Effector memory CD8-positive, alpha-beta T cell (primary cell): ENCODE results near the gene CACNA1D.
"Not testable (repeated sequence)": the region's sequence is repeated elsewhere in the genome, so short reads cannot be mapped to it uniquely, and the experiment has no call there.

Experiments
- ATAC-seq: fragments of 150-1000 bp; cut with Tn5 transposase; replicated peaks from 2 replicates; pipeline ENCODE4 v1.10.0; 2021; ENCODE audit warnings: mild to moderate bottlenecking, moderate library complexity
- DNase-seq, 3 experiments: peaks; one replicate each; pipeline ENCODE4 v3.0.0; 2021
- H3K27ac Mint-ChIP-seq, 2 donors: one replicate each; pipeline ENCODE4 v1.8.0; 2022; ENCODE audit warnings: mild to moderate bottlenecking in 2 of 2, mixed read lengths in 2 of 2, moderate library complexity in 2 of 2
- H3K27me3 Mint-ChIP-seq, 2 donors: one replicate each; pipeline ENCODE4 v1.8.0; 2022; ENCODE audit warnings: mixed read lengths in 2 of 2
- H3K36me3 Mint-ChIP-seq: one replicate; pipeline ENCODE4 v1.8.0; 2022; ENCODE audit warnings: mild to moderate bottlenecking, moderate library complexity, mixed read lengths; ENCODE audit not compliant: insufficient read depth
- H3K4me1 Mint-ChIP-seq, 2 donors: one replicate each; pipeline ENCODE4 v1.8.0; 2022; ENCODE audit warnings: low read depth in 2 of 2, mixed read lengths in 2 of 2
- H3K4me3 Mint-ChIP-seq, 2 donors: one replicate each; pipeline ENCODE4 v1.8.0; 2022; ENCODE audit warnings: mild to moderate bottlenecking in 2 of 2, mixed read lengths in 2 of 2, moderate library complexity in 2 of 2
- H3K9me3 Mint-ChIP-seq, 2 donors: one replicate each; pipeline ENCODE4 v1.8.0; 2022; ENCODE audit warnings: mixed read lengths in 2 of 2
- total RNA-seq, 9 experiments: gene quantifications; one replicate each; lab custom pipeline; 2026; lab: John Stamatoyannopoulos, UW

Gene CACNA1D
- total RNA-seq = 0 to 4.9 (median 0.29) reads per million in 9 experiments

DNA sequence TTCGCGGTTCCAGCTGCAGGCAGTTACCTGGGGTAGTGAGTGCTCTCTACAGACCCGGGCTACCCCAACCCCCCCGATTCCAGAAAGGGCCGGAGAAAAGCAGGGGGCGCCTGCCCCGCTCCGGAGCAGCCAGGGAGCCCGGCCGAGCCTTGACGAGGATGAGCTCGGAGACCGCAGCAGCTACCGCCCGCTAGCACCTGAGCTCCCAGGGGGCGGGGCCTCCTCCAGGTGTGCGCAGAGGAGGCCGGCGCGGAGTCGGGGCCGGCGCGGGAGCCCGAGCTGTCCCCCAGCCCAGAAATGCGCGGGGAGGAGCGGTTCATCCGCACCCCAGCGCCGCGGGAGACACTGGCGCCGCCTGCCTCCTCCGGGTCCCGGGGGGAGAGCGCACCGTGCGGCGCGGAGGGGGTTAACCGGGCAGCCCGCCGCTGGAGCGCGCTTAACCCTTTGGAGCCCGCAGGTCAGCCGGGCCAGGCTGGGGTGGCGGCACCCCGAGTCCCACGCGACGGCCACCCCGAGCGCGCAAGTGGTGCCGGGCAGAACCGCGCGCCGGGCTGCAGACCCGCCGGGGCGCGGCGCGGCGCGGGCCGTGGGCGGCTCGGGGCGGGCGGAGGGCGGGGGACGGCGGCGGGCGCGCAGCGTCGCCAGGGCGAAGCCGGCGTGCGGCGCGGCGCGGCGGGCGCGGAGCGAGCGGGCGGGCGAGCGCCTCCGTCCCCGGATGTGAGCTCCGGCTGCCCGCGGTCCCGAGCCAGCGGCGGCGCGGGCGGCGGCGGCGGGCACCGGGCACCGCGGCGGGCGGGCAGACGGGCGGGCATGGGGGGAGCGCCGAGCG is at the start of gene CACNA1D:
Gene CACNA1D (plus strand): TSS at position 649 of the 829 bp plus-strand sequence. CDS start 556 bp downstream, outside the sequence.
- no peaks in the 10 kb centered on the region for H3K36me3 Mint-ChIP-seq
- peaks cover 63 to 84% of the 10 kb centered on the region in 2 donors for H3K27me3 Mint-ChIP-seq
- ATAC-seq = peak; percentile 33
- DNase-seq = no peak
- H3K4me3 Mint-ChIP-seq = peak within 1 kb of the TSS; percentile 67 to 68
- no peaks in the 10 kb centered on the region for H3K9me3 Mint-ChIP-seq
- peaks cover 0 to 5% of the 10 kb centered on the region in 2 donors for H3K4me1 Mint-ChIP-seq
- no peak within 1 kb of the TSS for H3K27ac Mint-ChIP-seq

DNA sequence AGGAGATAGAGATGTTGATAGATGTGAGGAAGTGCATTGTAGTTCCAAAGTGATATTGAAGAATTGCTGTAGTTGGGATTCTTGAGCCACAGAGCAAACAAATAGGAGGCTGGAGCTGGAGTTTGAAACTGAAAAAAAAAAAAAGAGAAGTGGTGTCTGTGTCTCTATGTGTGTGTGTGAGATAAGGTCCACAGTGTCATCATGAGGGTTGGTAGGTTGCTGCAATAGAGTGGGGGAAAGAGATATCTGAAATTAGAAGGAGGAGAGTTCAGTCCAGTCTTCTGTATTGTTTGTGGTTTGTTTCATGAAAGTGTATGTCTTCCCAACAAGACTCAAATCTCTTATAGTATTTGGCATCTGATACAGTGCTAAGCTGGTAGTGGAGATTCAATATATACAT is 37.3 kb upstream of the CACNA1D start:
- Mint-ChIP-seq H3K4me1 (no peaks in the 10 kb centered on the region), H3K4me3 (no peak overlapping the region), H3K36me3 (no peaks in the 10 kb centered on the region), H3K9me3 (no peaks in the 10 kb centered on the region), H3K27ac (no peak overlapping the region), H3K27me3 (peaks cover 7 to 14% of the 10 kb centered on the region in 2 donors)
- no peak for ATAC-seq
- no peak for DNase-seq

DNA sequence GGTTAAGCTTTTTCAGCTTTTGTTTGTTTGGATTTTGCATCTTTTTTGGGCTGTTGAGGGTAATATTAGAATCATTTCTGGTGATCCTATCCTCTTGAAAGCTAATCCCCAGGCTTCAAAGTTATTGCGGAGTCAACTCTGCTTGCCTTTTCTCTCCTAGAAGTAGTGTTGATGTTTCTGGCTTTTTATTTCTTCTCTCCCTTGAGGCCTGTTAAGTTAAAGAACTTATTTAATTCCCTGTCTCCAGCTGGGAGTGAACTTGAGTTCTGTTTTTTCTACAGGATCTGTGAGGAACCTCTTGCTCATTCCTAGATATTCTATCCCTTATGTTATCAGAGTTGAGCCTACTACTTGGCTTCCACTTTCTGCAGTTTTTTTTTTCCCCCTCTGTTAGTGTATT is 34.1 kb upstream of the CACNA1D start:
- Mint-ChIP-seq H3K27ac (no peak overlapping the region), H3K4me1 (no peaks in the 10 kb centered on the region), H3K4me3 (no peak overlapping the region), H3K36me3 (no peaks in the 10 kb centered on the region), H3K27me3 (peaks cover 30 to 42% of the 10 kb centered on the region in 2 donors), H3K9me3 (peaks cover 0 to 1% of the 10 kb centered on the region in 2 donors)
- no peak for ATAC-seq
- DNase-seq = no peak

DNA sequence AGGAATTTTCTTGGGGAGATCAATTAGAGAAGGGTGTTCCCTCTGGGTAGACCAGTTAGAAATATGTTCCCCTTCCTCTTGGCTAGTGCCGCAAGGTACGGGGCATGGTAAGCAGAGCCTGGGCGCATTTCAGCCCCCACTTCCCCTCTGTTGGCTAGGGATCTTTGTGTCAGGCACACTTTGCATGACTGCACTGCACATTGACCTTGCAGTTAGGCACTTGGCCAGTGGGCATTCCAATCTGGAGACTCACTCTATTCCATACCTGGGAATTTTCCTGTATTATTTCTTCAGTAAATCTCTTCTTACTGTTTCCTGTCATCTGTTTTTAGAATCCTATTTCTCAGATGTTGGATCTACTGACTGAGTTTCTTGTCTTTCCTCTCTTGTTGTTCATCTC is 30.0 kb upstream of the CACNA1D start:
- Mint-ChIP-seq H3K4me1 (no peaks in the 10 kb centered on the region), H3K4me3 (no peak overlapping the region), H3K9me3 (peaks cover 0 to 1% of the 10 kb centered on the region in 2 donors), H3K36me3 (no peaks in the 10 kb centered on the region), H3K27me3 (peaks cover 39 to 48% of the 10 kb centered on the region in 2 donors), H3K27ac (no peak overlapping the region)
- ATAC-seq (no peak), DNase-seq (no peak)

DNA sequence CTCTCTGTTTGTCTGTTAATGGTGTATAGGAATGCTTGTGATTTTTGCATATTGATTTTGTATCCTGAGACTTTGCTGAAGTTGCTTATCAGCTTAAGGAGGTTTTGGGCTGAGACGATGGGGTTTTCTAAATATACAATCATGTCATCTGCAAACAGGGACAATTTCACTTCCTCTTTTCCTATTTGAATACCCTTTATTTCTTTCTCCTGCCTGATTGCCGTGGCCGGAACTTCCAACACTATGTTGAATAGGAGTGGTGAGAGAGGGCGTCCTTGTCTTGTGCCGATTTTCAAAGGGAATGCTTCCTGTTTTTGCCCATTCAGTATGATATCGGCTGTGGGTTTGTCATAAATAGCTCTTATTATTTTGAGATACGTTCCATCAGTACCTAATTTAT is 24.7 kb upstream of the CACNA1D start:
- peaks cover 49 to 61% of the 10 kb centered on the region in 2 donors for H3K27me3 Mint-ChIP-seq
- not testable (repeated sequence) for DNase-seq, H3K27ac Mint-ChIP-seq, ATAC-seq, H3K4me3 Mint-ChIP-seq, H3K4me1 Mint-ChIP-seq, H3K9me3 Mint-ChIP-seq, H3K36me3 Mint-ChIP-seq

DNA sequence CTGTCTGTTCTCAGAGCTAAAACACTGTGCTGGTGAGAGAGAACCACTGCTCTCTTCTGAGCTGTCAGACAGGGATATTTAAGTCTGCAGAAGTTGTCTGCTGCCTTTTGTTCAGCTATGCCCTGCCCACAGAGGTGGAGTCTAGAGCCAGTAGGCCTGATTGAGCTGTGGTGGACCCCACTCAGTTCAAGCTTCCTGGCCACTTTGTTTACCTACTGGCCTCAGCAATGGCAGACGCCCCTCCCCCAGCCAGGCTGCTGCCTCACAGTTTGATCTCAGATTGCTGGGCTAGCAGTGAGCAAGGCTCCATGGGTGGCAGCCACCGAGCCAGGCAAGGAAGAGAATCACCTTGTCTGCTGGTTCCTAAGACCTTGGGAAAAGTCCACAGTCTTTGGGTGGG is 21.0 kb upstream of the CACNA1D start:
- no peak overlapping the region for H3K4me3 Mint-ChIP-seq

DNA sequence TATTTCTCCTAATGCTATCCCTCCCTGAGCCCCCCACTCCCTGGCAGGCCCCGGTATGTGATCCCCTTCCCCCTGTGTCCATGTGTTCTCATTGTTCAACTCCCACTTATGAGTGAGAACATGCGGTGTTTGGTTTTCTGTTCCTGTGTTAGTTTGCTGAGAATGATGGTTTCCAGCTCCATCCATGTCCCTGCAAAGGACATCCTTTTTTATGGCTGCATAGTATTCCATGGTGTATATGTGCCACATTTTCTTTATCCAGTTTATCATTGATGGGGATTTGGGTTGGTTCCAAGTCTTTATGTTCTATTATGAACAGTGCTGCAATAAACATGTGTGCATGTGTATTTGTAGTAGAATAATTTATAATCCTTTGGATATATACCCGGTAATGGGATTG is 18.0 kb upstream of the CACNA1D start:
- H3K4me3 Mint-ChIP-seq, H3K36me3 Mint-ChIP-seq, DNase-seq, ATAC-seq, H3K4me1 Mint-ChIP-seq, H3K9me3 Mint-ChIP-seq, H3K27ac Mint-ChIP-seq: not testable (repeated sequence)
- H3K27me3 Mint-ChIP-seq = peaks cover 52 to 80% of the 10 kb centered on the region in 2 donors

More for the DNA sequence above, 21.0 kb upstream of the CACNA1D start:
- DNase-seq (no peak), ATAC-seq (no peak)
- peaks cover 54 to 74% of the 10 kb centered on the region in 2 donors for H3K27me3 Mint-ChIP-seq
- no peaks in the 10 kb centered on the region for H3K9me3 Mint-ChIP-seq
- no peak overlapping the region for H3K27ac Mint-ChIP-seq
- no peaks in the 10 kb centered on the region for H3K36me3 Mint-ChIP-seq
- no peaks in the 10 kb centered on the region for H3K4me1 Mint-ChIP-seq

DNA sequence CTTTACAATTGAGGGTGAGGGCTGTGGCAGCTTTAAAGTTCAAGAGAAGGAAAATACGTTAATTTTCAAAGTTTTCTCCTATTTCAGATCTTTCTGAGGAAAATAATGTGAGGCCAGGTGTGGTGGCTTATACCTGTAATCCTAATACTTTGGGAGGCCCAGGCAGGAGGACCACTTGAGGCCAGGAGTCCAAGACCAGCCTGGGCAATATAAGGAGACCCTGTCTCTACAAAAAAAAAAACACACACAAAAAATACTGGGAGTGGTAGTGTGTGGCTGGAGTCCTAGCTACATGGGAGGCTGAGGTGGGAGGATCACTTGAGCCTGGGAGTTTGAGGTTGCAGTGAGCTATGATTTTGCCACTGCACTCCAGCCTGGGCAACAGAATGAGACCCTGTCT is 16.7 kb upstream of the CACNA1D start:
- not testable (repeated sequence) for H3K4me1 Mint-ChIP-seq, H3K9me3 Mint-ChIP-seq, DNase-seq, H3K27ac Mint-ChIP-seq, H3K4me3 Mint-ChIP-seq, H3K36me3 Mint-ChIP-seq, ATAC-seq
- peaks cover 50 to 79% of the 10 kb centered on the region in 2 donors for H3K27me3 Mint-ChIP-seq

DNA sequence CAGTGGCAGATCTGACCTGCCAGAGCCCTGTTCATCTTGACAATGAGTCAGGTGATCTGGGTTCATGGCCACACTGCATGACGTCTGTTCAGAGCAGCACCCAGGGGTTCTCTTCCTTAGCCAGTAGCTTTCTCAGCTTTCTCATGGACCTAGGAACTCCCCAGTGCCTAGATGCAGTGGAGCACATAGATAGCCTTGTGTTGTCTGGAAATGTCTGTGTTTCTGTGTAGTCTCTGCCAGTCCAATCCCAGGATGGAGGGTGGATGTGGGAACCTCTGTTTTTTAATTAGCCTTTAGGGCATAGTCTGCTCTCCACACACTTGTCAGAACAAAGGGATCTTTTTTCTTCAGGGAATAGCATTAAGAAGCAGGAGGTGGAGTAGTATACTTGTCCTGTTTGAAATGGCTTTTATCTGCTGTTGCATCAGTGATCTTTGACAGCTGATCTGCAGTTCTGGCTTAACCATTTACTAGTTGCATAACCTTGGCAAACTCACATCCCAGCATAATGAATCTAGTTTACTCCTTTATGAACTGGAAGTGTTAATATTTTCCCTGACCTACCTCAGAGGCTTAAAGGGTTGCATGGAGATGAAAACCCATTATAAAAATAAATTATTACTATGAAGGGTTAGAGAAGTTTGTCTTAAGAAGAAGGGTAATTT is 16.1 kb upstream of the CACNA1D start:
- DNase-seq (no peak), ATAC-seq (no peak)
- H3K4me1 Mint-ChIP-seq = no peaks in the 10 kb centered on the region
- no peaks in the 10 kb centered on the region for H3K9me3 Mint-ChIP-seq
- peaks cover 49 to 75% of the 10 kb centered on the region in 2 donors for H3K27me3 Mint-ChIP-seq
- H3K36me3 Mint-ChIP-seq = no peaks in the 10 kb centered on the region
- no peak overlapping the region for H3K27ac Mint-ChIP-seq
- no peak overlapping the region for H3K4me3 Mint-ChIP-seq

DNA sequence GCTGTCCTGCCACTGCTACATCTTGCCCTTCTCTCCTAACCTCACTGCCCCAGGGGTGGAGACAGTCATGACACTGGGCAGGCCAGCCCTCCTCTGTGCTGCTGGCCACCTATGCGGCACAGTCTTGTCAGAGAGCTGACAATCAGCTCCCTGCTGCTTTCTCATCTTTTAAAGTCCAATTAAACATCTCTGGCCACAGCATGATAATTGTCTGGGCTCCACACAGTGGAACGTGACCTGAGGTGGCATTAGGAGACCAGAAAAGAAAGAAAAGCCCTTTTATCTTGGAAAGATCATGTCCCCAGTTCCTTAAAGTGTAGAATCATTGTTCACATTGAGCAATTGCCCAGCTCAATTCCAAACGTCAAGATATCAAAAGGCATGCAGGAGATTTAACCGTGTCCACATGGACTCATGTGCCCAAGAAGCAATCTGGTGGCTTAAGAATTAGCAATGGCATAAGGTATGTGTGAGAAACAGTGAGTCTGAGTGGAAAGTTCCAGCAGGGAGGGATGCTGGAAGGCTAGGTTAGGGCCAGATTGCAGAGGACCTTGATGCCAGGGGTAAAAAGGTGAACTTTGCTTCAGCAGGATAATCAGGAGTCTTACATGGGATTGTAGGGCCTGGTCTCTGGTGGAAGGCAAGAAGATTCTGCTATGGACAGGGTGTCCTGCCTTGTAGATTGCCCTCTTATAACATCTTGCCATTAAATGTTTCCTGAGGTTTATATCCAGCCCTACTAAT is 15.3 kb upstream of the CACNA1D start:
- ATAC-seq (no peak), DNase-seq (no peak)
- Mint-ChIP-seq H3K36me3 (no peaks in the 10 kb centered on the region), H3K27ac (no peak overlapping the region), H3K4me1 (no peaks in the 10 kb centered on the region), H3K4me3 (no peak overlapping the region), H3K27me3 (peaks cover 43 to 68% of the 10 kb centered on the region in 2 donors), H3K9me3 (no peaks in the 10 kb centered on the region)

DNA sequence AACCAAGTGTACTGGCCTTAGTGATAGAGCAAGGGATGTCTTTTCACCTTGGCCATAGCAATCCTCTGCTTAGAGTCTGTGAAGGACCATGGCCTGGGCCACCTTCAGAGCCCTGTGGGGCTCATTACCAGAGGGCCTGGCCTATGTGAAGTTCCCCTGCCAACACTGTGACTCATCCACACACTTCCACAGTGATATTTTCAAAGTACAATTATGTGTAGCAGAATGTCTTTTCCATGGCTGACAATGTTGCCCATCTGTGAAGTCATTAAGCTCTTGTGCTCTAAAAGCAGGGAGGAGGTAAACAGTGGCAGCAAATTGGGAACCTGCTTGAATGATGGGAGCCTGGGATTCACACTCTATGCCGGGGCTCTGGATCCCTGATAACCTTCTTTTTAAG is 12.2 kb upstream of the CACNA1D start:
- peaks cover 30 to 52% of the 10 kb centered on the region in 2 donors for H3K27me3 Mint-ChIP-seq
- H3K27ac Mint-ChIP-seq = no peak overlapping the region
- no peaks in the 10 kb centered on the region for H3K9me3 Mint-ChIP-seq
- no peaks in the 10 kb centered on the region for H3K4me1 Mint-ChIP-seq
- no peaks in the 10 kb centered on the region for H3K36me3 Mint-ChIP-seq
- DNase-seq (no peak), ATAC-seq (no peak)
- no peak overlapping the region for H3K4me3 Mint-ChIP-seq

DNA sequence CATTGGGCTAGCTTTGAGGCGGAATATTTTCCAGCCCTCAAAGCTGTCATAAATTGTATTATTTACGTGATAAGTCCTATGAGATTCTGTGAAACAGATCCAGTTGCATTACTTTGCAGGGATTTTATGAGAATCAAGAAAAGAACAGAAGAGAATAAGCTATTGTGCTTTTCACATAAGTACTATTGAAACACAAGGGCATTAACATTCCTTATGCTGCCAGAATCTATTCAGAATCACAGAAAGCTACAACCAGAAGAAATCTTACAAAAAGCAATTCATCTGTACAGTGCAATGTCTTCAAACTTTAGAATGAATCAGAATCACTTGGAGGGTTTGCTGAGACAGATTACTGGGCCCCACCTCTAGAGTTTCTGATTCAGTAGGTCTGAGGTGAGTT is 10.6 kb upstream of the CACNA1D start:
- Mint-ChIP-seq H3K27me3 (peaks cover 22 to 36% of the 10 kb centered on the region in 2 donors), H3K27ac (no peak overlapping the region), H3K4me1 (no peaks in the 10 kb centered on the region), H3K9me3 (no peaks in the 10 kb centered on the region), H3K4me3 (no peak overlapping the region), H3K36me3 (no peaks in the 10 kb centered on the region)
- DNase-seq = no peak
- ATAC-seq = no peak

DNA sequence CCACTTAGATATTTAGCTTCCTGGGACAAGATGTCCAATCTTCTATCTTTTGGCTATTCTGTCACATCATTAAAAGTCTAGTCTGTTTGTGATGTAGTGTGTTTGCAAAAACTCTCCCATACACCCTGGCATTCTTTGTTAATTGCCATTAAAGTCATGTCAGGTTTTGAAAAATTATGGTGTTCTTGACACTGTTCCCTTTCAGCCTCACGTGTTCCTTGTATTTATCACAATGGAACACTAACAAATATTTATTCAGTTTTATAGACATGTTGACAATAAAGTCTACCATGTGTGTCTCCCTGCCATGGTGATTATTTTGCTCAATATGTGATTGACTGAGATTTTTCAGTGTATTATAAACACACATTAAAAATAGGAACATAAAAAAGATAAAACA is 9.4 kb upstream of the CACNA1D start:
- ATAC-seq = no peak
- Mint-ChIP-seq H3K36me3 (no peaks in the 10 kb centered on the region), H3K27me3 (peaks cover 14 to 35% of the 10 kb centered on the region in 2 donors), H3K4me1 (no peaks in the 10 kb centered on the region), H3K27ac (no peak overlapping the region), H3K9me3 (no peaks in the 10 kb centered on the region), H3K4me3 (no peak overlapping the region)
- DNase-seq = no peak
